Stimulated activated CD8-positive, alpha-beta memory T cell treated with anti-CD3 and anti-CD28 coated beads, Interleukin-4, amount 100 ng/mL, for 4 hours (primary cell): ENCODE results near the gene ARID1B.

Experiments
- DNase-seq, 2 donors: peaks; one replicate each; pipeline ENCODE4 v3.0.0-alpha.2; 2020; ENCODE audit warnings: low read depth in 2 of 2, low spot score in 1 of 2

The ARID1B gene

GRCh38 chr6:156773935-156774852 lies 3.0 kb upstream of the ARID1B start:
- DNase-seq: no peak

DNA sequence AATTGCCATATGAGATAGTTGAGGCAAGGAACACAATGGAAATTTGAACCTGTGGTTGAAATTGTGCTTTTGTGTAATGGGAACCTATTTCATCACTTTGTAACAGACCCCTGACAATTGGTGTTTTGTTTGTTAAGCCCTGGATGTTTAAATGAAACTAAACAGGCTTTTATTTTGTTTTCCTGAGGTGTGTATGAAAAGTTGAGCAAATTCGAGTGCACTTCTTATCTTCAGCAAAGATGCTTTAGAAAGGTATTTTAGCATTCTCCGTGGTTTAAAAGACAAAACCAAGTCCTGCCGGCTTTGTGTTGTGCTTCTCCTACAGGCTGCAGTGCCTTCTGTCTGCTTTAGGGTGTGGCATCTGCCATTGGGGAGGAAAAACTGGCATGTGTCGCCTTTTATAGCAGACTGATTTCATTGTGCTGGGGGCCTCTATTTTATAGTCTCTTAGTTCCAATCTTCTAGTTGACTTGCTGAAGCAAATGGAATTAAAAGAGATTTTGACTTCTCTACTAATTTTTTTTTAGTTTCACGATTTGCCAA lies 2.2 kb upstream of the ARID1B start:
- no peak for DNase-seq

DNA sequence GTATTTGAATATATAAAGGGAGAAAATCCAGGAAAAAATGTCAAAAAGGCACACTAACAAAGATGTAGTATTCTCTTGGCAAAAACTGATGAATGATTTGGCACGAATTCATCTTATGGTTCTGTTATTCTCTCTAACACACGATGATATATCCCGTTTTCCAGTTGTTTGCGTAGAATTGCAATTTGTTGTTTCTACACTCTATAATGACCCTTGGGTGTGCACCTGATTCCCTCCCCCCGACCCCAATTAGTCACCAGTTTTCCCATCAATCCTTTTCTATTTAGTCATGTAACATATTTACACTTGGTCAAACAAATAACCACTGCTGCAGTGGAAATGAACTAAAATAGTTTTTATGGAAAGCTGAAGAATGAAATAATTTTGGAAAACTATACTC lies 1.5 kb upstream of the ARID1B start:
- no peak for DNase-seq

DNA sequence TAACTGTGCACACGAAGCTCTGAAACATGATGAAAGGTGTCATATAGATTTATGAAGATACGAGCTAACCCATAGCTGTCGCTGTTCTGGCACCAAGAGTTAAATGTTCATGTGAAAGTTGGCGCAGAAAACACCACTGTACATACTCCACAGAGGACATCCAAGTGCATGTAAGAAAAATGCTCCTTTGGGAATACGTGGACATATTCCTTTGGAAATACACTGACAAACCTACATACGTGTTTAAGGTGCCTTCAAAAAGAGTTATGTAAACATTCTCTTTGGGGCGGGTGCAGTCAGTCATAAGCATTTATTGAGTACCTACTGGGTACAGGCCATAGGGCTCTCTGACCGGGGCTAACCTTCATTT lies 723 bp upstream of the ARID1B start:
- no peak for DNase-seq

GRCh38 chr6:156777577-156778453 lies 637 bp downstream of the ARID1B start:
- peak; percentile 26 to 41 for DNase-seq

GRCh38 chr6:156778454-156779205 lies 1.5 kb downstream of the ARID1B start:
- peak; percentile 19 to 30 for DNase-seq

DNA sequence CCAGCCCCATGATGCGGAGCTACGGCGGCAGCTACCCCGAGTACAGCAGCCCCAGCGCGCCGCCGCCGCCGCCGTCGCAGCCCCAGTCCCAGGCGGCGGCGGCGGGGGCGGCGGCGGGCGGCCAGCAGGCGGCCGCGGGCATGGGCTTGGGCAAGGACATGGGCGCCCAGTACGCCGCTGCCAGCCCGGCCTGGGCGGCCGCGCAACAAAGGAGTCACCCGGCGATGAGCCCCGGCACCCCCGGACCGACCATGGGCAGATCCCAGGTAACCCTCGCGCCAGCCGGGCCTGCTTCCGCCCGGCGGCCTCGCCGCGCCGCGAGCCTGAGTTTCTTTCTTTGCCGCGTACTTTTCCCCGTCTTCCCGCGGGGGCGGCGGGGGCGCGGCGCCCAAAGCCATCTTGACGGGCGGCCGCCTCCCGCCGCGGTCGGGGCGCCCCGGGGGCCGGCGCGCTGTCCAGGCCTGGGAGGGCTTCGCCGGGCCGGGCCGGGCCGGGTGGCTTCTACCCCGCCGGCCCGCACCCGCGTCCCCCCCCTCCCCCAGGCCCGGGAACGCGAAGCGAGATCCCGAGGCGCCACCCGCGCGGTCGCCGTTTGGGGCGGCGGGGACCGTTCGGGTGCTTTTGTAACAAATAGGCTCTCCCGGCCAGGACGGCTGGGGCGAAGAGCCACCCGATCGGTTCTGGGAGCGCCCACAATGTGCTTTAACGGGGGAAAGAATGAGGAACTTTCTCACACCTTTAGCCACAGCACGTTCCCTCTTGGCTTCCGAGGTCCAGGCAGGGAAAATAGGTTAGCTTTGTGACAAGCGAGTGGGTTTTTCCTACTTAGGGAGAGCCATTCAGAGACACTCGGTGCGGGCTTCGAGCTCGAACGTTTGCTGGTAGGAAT lies 2.3 kb downstream of the ARID1B start:
- DNase-seq: peak; percentile 24 to 29

- peak in 1 of 2 donors; percentile 21 for DNase-seq
Measured at GRCh38 chr6:156780102-156780641, 3.0 kb downstream of the ARID1B start.

DNA sequence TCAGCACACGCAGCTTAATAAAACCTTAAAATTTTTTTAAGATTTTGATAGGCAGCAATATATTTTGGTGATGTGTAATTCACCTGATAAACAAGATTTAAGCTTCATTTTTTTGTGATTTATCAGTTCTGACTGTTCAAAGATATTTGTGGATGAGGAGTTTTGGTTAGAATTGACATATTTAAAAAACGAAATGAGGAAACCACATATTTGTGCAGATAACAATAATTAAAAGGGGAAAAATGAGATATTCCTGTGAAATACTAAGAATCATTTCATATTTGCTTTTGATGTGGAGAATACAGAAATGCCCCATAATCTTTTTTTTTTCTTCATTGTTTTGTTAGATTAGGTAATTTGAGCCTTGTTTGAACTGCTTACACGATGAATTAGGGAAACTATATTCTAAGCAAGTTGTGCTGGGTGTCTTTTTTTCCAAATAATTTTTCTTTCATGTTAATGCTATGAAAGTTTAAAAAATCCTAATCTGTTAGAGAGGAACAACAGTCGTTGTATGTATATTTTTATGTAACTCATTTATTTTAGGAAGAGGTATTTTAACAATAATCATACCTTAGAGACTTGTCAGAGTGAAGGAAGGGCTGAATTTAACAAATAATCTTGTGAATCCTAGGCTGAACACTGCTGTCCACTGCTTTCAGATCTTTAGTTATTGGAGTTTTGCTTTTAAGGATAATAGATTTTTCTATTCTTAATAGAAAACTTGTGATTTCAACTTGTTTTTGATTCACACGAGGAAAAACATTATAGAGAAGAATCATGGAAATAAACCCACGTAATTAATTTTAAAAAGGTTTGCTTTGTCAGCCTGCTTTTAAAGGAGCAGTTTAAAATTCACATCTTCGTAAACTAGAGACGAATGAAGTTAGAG lies 4.0 kb downstream of the ARID1B start:
- DNase-seq: no peak

GRCh38 chr6:156781861-156782631 lies 4.9 kb downstream of the ARID1B start:
- DNase-seq: no peak

- no peak for DNase-seq
Measured at GRCh38 chr6:156782691-156783320, 5.6 kb downstream of the ARID1B start.

- DNase-seq: no peak
Measured at GRCh38 chr6:156783958-156784357, 6.8 kb downstream of the ARID1B start.

DNA sequence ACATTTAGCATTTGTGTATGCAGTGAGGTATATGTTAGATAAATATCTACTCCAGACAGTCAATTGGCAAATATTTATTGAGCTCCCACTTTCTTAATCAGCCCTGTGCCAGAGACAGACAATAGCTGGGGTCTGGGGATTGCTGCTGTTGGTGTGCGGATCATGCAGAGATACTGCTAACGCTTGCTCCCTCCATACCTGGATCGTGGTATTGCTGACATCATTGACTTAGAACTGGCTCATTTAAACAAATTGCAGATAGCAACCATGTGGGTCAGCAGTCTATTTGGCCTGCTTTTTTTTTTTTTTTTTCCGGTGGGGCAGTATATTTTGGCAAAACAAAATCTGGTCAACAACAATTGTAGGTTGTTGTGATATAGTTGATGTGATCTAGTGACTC lies 9.5 kb downstream of the ARID1B start:
- no peak for DNase-seq

DNA sequence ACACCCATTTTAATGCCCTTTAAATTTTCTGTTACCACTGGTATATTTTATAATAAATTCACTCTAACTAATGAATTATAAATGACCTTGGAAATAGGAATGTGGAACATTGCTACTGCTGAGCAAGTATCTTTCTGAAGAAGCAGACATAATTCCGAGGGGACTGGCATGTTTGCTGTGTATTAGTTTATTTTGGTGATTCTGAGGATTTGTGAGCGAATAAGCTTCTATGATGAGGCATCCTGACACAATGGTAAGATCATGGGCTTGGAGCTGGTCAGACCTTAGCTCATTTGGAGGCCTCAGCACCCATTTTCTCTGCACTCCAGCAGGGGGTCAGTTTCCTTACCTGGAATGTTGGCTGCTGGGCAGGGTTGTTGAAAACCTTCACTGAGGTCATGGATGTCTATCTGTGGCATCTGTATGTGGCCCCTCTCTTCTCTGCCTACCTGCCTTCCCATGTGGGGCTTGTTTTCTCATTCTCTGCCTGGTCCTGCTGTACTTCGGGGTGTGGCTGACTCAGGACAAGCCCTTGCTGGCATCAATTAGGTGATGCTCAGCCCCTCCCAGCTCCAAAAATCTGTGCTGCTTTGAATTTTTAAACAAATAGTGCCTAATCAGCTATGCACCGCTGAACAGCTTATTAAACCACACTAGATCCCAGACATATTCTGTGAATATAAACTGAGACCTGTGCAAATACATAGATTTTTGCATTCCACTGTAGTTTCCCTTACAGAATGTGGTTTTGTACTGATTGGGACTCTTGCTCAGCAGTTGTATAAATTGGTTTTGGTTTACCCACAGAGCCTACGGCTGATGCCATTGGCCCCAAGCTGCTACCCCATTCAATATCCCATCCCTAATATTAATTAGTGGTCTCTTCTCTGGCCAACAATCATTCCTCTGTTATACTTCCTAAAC lies 10.7 kb downstream of the ARID1B start:
- no peak for DNase-seq

GRCh38 chr6:156789081-156789943 lies 12.1 kb downstream of the ARID1B start:
- DNase-seq: no peak
